SK-N-SH (cell line): Measurements from ENCODE around the gene BCHE.

Source experiments
- CTCF ChIP-seq: fragments of 200-600 bp; sonication (generic); IDR thresholded peaks from 2 replicates; pipeline ENCODE4 v1.6.1; 2017; ENCODE audit warnings: antibody characterized with exemption, mild to moderate bottlenecking, moderate library complexity
- EP300 ChIP-seq, 2 experiments: IDR thresholded peaks; 2 replicates each; pipeline versions ENCODE4 v1.4.0 to v1.6.1; 2012; ENCODE audit warnings: borderline replicate concordance in 1 of 2, low read depth in 1 of 2, low read length in 1 of 2
- EZH2phosphoT487 ChIP-seq: fragments of 200-600 bp; sonication (generic); IDR thresholded peaks from 2 replicates; pipeline ENCODE4 v1.6.1; 2017; ENCODE audit warnings: low read depth, mixed run types, mild to moderate bottlenecking, antibody characterized with exemption, moderate library complexity, borderline replicate concordance
- FOSL2 ChIP-seq: IDR thresholded peaks from 2 replicates; pipeline ENCODE4 v1.4.0; 2012; ENCODE audit warnings: low read depth, mild to moderate bottlenecking, moderate library complexity, borderline replicate concordance
- MAX ChIP-seq: IDR thresholded peaks from 2 replicates; pipeline ENCODE4 v1.4.0; 2012; ENCODE audit warnings: low read depth
- MXI1 ChIP-seq: IDR thresholded peaks from 2 replicates; pipeline ENCODE4 v1.6.1; 2012; ENCODE audit warnings: mild to moderate bottlenecking, low read depth, low read length, improper control_type of control experiment
- POLR2AphosphoS5 ChIP-seq: IDR thresholded peaks from 2 replicates; pipeline ENCODE4 v1.6.1; 2012; ENCODE audit warnings: low read depth, low read length
- RAD21 ChIP-seq: IDR thresholded peaks from 2 replicates; pipeline ENCODE4 v1.6.1; 2012; ENCODE audit warnings: mild to moderate bottlenecking, low read length
- RCOR1 ChIP-seq: fragments of 150-350 bp; IDR thresholded peaks from 2 replicates; pipeline ENCODE4 v1.6.1; 2017; ENCODE audit warnings: antibody characterized with exemption, low read length
- SMC3 ChIP-seq: IDR thresholded peaks from 2 replicates; pipeline ENCODE4 v1.6.1; 2012; ENCODE audit warnings: low read depth, low read length, improper control_type of control experiment
- YY1 ChIP-seq: IDR thresholded peaks from 2 replicates; pipeline ENCODE4 v1.4.0; 2012; ENCODE audit warnings: low read depth, mild to moderate bottlenecking
- TF ChIP-seq, protein P1 (sequence below): IDR thresholded peaks from 2 replicates; pipeline ENCODE4 v1.4.0; 2012; ENCODE audit warnings: low read depth, borderline replicate concordance
- TF ChIP-seq, protein P2 (sequence below): IDR thresholded peaks from 2 replicates; pipeline ENCODE4 v1.6.1; 2012; ENCODE audit warnings: mild to moderate bottlenecking, low read depth, low read length, moderate library complexity

- TF ChIP-seq RCOR1 (no peak), FOSL2 (no peak), EZH2phosphoT487 (no peak), CTCF (no peak), SMC3 (no peak), EP300 (IDR thresholded peaks at IDR 0.05; ENCODE audit: borderline replicate concordance in 1 of 2, low read depth in 1 of 2, low read length in 1 of 2) (no peak), RAD21 (no peak), YY1 (no peak), MXI1 (no peak), MAX (no peak), POLR2AphosphoS5 (no peak)
- TF ChIP-seq, protein P1, sequence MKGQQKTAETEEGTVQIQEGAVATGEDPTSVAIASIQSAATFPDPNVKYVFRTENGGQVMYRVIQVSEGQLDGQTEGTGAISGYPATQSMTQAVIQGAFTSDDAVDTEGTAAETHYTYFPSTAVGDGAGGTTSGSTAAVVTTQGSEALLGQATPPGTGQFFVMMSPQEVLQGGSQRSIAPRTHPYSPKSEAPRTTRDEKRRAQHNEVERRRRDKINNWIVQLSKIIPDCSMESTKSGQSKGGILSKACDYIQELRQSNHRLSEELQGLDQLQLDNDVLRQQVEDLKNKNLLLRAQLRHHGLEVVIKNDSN, result no peak
- TF ChIP-seq, protein P2, sequence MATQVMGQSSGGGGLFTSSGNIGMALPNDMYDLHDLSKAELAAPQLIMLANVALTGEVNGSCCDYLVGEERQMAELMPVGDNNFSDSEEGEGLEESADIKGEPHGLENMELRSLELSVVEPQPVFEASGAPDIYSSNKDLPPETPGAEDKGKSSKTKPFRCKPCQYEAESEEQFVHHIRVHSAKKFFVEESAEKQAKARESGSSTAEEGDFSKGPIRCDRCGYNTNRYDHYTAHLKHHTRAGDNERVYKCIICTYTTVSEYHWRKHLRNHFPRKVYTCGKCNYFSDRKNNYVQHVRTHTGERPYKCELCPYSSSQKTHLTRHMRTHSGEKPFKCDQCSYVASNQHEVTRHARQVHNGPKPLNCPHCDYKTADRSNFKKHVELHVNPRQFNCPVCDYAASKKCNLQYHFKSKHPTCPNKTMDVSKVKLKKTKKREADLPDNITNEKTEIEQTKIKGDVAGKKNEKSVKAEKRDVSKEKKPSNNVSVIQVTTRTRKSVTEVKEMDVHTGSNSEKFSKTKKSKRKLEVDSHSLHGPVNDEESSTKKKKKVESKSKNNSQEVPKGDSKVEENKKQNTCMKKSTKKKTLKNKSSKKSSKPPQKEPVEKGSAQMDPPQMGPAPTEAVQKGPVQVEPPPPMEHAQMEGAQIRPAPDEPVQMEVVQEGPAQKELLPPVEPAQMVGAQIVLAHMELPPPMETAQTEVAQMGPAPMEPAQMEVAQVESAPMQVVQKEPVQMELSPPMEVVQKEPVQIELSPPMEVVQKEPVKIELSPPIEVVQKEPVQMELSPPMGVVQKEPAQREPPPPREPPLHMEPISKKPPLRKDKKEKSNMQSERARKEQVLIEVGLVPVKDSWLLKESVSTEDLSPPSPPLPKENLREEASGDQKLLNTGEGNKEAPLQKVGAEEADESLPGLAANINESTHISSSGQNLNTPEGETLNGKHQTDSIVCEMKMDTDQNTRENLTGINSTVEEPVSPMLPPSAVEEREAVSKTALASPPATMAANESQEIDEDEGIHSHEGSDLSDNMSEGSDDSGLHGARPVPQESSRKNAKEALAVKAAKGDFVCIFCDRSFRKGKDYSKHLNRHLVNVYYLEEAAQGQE, result no peak
These were observed 21.5 kb downstream of the BCHE start for GRCh38 chr3:165815682-165816081.
